NCI-H1436 treated with DMSO at 0.1 percent for 48 hours (cell line): ENCODE data around the gene PSKH1.
"Not testable (repeated sequence)": the region's sequence is repeated elsewhere in the genome, so short reads cannot be mapped to it uniquely, and the experiment has no call there.

Source experiments
- DNase-seq: peaks from one replicate; lab custom pipeline; 2025; lab: John Stamatoyannopoulos, UW

Gene PSKH1

DNA sequence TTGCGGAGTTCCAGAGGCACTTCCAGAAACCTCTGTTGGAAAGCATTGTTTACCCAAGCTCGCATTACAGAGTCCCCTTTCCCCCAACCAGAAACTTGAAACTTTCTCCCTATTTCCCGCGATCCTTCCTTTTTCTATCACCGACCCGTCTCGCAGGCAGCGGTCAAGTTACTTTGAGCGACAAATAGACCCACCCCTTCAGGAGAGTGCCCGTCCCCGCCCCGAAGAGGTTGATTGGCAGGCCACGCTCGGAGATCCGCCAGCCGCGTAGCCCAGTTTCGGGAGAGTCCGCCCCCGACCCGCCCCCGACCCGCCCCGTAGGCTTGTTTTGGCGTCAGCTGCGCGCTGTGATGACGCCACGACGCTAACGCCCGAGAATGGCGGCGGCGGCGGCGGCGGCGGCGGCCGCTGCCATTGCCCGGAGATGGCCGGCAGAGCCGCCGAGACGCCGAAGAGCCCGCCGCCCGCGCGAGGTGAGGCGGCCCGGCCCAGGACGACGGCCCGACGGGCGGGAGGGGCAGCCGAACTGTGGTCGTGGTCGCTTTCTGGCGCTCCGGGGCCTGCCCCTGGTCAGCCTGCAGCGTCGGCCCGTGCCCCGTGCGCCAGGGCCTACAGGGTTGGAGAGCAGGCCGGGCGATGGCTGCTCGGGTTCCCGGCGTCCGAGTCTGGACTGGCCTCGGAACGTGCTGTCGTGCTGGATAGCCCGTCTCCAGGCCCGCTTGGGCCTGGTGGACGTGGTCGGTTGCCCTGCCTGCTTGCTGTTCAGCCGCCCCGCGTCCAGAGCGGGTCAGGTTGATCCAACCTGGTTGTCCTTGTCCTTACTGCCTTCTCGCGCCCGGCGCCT is at the start of gene PSKH1:
Gene PSKH1 (plus strand): TSS at position 356 of the 844 bp plus-strand sequence. CDS start 15,496 bp downstream, outside the sequence.
- DNase-seq = peak; percentile 76

DNA sequence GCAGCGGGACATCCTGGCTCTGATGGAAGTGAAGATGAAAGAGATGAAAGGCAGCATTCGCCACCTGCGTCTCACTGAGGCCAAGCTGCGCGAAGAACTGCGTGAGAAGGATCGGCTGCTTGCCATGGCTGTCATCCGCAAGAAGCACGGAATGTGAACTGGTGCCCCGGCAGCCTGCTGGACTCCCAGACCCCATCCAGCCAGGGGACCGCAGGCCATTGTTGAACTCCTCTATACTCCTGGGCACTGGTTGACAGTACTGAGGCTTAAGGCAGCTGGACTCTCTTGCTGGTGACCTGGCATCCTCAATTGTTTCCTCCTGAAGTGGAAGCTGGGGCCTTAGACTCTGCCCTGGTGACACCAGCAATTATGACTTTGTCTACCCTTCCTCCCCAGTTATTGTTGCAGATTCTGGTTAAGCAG is 49.7 kb upstream of the PSKH1 start:
- DNase-seq = no peak

DNA sequence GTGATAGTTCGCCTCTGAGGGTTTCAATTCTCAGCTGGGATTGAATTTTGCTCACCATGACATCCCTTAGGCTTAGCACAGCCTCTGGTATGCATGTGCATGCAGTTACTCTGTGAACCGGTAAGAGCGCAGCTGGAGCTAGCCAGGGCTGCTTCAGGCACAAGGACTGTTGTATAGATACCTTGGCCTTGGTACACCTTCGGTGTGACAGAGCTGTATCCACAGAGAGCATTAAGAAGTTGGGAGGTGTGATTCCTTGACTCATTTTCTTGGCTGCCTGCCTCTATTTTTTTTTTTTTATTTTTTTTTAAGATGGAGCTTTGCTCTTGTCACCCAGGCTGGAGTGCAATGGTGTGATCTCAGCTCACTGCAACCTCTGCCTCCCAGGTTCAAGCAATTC is 48.6 kb upstream of the PSKH1 start:
- no peak for DNase-seq

DNA sequence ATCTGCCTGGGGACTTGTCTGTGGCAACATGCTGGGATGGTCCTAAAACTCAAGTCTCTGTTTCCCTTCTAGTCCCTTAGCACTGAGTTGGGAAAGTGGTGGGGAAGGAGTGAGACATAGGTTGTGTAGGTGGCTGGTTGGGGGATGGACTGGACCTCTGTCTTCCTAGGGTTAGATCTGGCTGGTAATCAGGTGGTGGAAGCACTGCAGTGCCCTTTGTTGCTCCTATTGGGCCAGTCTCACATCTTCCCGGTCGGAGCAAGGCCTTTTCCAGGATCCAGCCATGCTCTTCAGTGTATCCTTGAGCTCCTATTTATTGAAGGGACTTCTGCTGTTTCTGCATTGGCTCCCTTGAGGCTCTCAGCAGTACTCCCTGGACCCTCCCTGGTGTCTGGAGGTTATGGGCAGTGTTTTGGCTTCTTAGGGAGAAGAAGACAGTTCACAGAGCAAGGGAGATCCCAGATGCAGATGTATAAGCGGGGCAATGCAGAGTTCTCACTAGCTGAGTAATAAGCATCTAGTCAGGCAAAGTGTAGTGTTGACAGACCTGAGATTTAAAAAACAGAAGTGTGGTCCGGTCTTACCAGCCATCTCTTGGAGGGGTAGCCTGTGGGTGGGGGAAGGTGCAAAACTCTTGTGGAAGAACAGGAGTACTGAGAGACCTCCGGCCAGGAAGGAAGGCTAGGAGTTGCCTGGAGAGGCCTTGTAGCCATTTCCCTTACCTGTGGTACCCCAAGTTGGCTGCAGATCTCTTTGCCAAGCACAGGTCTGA is 47.6 kb upstream of the PSKH1 start:
- DNase-seq = no peak

DNA sequence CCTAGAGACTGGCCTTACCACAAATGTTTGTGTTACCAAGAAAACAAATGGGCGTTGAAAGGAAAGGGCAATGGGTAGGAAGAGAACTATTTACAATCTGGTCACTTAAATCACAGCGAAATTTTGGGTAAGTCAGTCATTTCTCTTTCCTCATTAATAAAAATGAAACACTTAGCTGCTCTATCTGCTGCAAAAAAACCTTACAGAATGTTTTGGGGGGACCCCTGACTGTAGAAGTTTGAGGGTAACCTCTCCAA is 47.1 kb upstream of the PSKH1 start:
- no peak for DNase-seq

DNA sequence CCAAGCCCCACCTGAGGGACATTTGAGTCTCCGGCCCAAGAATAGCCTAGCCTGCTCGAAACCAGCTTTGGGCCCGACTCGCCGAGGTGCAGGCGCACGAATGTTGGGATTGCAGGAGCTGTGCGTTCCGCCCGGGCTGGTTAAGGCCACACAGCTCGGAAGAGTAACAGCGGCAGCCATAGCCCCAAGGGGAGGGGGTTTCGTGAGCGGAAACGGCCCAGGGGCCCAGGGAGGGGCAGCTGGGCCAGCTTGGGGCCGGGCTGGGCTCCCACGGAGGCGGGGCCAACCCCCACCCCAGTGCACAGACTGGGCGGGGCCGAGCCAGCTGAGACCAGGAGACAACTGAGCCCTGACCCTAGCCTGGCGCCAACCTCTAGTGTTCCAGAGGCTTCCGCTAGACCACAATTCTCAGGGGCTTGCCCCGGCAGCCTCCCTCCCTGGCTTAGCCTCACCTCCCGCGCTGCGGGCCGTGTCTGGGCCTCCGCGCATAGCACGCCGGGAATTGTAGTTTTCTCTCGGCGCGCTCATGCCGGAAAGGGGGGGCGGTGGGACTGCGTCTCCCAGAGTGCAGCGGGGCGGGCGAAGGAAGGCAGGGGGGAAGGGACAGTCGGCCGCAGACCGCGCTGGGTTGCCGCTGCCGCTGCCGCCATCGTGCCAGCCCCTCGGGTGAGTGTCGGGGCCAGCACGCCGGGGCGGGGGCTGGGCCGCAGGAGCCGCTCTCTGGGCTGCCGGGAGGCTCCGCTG is 46.6 kb upstream of the PSKH1 start, which contains the start of gene NUTF2:
Gene NUTF2 (plus strand): TSS at position 614 of the 744 bp plus-strand sequence. CDS start 18,198 bp downstream, outside the sequence.
- DNase-seq = peak; percentile 56

DNA sequence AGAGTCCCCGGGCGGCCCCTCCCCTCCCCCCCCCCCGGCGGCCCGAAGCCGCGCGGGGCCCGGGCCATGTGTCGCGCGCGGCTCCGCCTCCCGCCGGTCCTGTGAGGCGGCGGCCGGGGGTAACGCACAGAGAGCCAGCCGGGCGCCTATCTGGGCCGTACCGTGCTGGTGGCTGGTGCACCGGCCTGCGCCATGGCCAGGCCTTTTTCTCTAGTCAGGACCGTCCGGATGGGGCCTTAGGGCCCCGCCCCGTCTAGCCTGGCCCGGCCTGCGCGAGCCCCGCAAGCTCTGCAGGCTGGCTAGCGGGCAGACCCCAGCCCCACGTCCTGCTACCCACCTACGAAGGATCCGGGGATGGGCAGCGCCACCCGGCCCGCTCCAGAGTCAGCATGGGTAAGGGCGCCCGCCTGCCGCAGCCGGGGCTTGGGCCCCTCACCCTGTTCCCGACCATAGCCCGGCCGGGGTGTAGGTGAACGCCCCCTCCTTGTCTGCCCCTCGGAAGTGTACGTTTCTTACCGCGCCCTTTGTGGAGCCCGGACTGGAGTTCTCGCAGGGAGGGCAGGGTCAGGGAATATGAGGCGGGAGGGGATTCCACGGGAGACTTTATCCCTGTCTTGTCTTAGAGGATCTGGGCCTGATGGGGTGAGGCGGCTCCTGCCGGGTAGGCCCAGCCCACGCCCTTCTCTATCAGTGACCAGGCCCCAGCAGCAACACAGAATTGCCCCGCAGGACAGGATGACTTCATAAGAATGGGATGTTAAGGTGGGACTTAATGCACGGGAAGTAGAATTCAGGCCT is 45.8 kb upstream of the PSKH1 start, which contains the start of gene CENPT:
Gene CENPT (minus strand): TSS at position 630 of the 798 bp plus-strand sequence. CDS start 13,834 bp downstream, outside the sequence.
- DNase-seq = no peak

DNA sequence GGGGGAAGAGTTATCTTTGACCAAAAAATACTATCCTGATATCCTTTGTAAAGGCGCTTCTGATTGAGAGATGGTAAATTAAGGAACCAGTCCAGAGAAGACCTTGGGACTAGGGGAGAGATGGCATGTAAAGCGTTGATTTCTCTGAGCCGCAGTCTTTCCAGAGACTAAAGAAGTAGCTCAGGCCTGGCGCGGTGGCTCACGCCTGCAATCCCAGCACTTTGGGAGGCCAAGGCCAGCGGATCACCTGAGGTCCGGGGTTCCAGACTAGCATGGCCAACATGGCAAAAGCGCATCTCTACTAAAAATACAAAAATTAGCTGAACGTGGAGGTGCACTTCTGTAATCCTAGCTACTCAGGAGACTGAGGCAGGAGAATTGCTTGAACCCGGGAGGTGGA is 44.9 kb upstream of the PSKH1 start:
- DNase-seq = no peak

DNA sequence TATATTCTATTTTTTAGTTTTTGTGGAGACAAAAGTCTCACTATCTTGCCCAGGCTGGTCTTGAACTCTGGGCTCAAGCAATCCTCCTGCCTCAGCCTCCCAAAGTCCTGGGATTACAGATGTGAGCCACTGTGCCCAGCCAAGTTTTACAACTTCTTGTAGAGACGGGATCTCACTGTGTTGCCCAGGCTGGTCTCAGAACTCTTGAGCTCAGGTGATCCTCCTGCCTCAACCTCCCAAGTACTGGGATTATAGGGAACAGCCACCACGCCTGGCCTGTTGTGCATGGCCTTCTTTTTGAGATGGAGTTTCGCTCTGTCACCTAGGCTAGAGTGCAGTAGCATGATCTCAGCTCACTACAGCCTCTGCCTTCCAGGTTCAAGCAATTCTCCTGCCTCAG is 39.4 kb upstream of the PSKH1 start:
- DNase-seq = no peak

DNA sequence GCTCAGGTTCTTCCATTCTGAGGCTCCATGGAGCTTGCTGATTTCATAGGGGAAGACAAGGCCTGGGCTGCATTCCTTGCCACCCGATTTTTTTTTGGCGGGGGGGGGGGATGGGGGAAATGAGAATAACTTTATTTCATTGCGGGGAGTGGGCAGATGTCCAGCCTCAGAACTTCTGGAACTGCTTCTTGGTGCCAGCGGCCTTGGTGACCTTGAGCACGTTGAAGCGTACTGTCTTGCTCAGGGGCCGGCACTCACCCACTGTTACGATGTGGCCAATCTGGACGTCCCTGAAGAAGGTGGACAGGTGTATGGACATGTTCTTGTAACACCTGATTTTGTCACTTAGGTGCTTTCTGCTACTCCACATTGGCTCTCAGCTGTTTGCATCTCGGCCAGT is 37.3 kb upstream of the PSKH1 start:
- no peak for DNase-seq

DNA sequence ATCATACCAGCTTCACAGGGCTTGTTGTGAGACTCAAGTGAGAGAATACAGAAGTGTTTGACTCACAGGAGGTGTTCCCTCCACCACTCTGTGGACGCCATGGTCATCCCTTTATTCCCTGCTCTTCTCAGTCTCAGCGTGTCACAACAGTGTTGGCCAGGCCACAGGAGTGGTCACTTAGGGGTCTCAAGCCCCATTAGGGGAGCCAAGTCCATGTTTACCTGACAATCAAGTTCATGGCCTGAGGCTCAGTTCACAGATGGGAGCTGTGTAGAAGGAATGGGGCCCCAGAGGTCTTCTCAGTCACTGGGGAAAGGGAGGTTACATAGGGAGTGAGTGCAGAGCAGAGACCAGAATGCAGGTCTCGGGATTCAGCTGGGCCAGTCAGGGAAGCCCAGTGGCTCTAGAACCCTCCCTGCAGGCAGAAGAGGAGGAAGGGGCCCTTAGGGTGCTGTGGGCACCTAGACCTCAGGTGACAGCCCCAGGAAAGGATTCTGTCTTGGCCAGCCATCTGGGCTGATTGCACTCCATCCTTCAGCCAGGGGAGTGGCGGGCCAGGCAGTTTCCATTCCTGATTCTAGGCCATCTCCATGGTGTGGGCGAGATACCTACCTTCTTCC is 36.0 kb upstream of the PSKH1 start:
- no peak for DNase-seq

DNA sequence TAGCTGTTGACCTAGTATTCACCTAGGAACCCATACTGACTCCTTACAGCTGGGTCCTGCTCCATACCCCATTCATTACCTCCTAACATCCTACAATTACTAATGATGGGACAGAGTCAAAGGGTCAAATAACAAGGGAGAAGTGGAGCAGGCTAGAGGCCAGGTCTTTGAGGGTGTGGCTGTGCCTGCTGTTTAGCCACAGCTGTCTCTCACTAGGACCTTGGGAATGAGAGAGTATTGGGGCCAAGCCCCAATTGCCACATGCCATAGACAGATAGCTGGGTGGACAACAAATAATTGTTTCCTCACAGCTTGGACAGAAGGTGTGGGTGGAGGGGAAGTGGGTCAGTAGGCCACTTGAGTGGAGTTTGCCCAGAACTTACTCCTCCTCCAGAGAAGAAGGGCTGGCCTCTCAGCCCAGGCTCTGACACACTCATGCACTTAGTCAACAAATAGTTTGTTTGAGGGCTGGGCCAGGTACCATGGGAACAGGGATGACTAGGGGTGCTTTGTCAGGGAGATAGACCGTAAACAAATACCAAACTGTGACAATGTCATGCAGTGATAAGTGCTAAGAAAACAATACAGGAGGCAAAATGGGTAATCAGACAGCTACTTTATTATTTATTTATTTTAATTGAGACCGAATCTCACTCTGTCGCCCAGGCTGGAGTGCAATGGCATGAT is 35.4 kb upstream of the PSKH1 start:
- DNase-seq = no peak

DNA sequence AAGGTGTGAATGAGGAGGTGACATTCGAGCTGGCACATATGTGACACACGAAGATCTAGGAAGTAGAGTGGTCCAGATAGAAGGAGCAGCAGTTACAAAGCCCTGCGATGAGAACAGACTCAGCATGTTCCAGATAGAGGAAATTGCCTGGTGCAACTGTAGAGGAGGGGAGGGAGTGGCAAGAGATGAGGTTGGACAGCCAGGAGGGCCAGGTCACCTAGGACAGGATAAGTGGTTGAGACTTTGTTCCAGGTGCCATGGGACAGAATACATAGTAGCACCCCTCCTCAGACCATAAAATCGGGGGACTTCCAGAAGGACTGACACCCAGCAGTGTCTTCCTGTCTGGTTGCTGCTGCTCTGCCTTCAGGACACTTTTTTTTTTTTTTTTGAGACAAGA is 34.6 kb upstream of the PSKH1 start:
- DNase-seq = no peak

DNA sequence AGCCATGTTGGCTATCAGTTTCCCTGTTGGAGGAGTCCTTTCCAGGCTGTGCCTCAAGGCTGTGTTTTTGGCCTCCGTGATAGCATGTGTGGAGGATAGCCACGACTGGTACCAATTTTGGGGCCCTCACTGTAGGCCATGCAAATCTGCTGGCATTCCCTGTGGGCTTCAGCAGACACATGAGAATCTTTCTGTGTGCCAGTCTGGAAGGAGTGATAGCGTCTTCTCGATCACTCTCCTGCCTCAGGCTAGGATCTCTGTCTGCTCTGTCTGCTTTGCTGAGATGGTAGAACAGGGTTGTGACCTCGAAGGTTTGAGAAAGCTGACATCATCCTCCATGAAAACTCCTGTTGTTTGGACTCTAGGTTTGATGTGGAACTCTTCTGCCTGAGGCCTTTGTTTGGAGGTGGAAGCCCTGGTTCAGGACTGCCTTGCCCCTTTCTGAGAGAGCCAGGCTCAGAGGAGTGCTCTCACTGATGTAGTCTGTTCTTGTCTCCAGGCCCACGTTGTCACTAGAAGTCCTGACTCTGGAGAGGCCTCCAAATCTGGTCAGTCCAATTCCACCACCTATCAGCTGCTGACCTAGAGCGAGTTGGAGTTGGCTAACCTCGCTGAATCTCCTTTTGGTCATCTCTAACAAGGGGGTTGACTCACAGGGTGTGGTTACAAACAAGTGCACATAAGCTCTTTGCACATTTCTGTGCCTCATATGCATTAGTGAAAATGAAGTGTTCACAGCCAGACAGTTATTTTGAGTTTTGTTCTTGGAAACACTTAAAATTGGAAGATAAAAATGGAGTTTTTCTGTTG is 32.3 kb upstream of the PSKH1 start:
- DNase-seq = no peak

DNA sequence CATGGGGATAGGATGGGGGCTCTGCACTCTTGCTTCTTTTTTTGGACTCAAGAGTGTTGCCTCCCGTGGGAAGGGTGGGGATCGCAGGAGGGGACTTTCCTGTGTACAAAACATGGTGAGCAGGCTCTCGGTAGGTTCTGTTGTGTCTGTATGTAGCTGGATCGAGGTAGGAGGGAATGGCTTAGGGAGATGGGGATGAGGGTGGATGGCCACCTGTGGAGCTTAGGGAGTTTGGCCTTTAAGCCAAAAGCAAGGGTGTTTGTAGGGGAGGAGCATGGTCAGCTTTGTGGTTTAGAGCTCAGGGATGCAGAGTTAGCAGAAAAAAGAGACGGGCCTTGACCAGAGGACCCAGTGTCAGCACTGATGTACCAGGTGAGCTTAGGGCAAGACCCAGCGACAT is 31.2 kb upstream of the PSKH1 start:
- DNase-seq = no peak

DNA sequence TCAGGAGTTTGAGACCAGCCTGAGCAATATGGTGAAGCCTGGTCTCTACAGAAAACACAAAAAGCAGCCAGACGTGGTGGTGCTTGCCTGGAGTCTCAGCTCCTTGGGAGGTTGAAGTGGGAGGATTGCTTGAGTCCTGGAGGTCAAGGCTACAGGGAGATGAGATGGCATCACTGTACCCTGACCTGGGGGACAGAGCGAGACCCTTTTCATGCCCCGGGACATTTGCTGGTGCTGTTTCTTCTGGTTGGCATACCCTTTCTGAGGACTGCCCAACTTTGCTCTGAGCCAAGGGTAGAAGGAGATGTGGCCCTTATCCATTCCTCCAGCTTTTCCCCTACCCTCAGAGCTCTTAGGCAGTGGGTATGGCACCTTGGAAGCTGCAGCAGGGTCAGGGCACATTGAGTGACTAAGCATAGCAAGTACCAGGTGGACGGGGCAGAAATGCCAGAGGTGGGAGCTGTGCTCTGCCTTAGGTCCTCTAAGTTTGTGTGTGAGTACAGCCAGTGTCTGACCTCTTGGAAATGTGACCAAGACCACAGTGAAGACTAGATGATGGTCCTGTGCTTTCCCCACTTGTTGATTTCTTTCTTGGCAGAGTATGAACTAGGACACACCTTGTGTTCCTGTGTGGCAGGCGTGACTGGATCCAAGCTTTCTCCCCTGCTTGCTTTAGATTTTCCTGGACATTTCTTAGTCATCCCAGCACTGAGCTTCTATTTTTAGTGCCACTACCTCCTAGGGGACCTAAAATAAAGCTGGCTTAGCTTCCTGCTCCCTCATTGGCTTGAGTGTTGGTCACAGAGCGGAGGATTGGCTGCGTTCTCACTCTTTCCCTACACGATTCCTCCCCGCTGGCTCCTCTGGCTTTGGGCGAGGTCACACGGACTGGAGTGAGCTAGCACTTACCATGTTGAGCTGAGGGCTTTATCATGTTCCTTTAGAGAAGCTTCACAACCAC is 30.2 kb upstream of the PSKH1 start:
- DNase-seq = no peak

DNA sequence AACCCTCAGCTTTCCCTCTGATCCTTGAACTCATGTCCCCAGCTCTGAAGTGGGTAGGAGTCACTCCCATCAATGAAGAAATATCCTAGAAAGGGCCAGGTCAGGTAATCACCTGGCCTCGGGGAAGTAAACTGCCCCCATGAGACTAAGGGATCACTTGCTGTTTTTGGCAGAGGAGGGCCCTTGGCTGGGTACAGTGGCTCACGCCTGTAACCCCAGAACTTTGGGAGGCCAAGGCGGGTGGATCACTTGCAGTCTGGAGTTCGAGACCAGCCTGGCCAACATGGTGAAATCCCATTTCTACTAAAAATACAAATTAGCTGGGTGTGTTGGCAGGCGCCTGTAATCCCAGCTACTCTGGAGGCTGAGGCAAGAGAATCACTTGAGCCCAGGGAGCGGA is 29.0 kb upstream of the PSKH1 start:
- DNase-seq = not testable (repeated sequence)

DNA sequence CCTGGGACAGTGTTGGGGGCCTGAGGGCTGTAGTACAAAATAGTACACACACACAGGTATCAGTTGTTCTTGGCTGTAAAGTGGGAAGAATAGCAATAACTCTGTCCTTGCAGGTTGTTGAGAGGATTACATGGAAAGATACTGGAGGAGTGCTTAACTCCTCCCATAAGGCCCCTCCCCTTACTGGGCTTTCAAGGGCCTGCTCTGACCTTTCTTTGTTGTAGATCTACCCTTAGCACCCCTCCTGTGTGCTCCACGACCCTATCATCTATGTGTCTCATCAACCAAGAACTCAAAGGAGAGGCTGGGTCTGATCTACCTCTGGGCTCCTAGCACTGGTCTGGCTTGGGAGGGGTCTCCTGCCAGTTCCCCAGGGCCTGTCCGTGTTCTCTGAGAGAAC is 28.5 kb upstream of the PSKH1 start:
- no peak for DNase-seq

DNA sequence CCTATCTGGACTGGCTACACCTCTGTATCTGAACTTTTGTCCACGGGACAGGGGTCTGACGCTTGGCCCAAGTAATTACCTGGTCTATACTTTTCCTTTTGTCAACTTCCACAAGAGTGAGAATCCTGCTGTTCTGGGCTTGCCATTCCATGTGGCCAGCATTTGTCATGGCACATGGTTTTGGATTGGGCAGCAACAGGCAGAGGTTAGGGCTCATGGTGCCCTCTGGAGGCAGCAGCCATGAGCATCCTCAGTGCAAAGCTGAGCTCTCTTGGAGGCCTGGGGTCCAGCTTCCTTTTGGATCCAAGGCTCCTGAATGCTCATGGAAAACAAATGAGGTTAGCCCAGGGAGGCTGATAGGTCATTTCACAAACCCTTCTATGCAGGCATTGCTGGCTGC is 27.7 kb upstream of the PSKH1 start:
- DNase-seq = no peak
